HepG2 (cell line): Measurements from ENCODE around the gene HIPK2.

Experiments
- AHDC1 ChIP-seq: sonication (generic); formaldehyde crosslinking; IDR thresholded peaks from 2 replicates; pipeline ENCODE4 v1.5.1; 2020; ENCODE audit warnings: mild to moderate bottlenecking, missing genetic modification reagents, borderline replicate concordance
- ATF3 ChIP-seq: sonication (generic); formaldehyde crosslinking; IDR thresholded peaks from 2 replicates; pipeline ENCODE4 v1.4.0; 2020; ENCODE audit warnings: missing genetic modification reagents
- BCLAF1 ChIP-seq: fragments of 450-650 bp; IDR thresholded peaks from 2 replicates; pipeline ENCODE4 v1.6.1; 2017; ENCODE audit warnings: mild to moderate bottlenecking
- IRX3 ChIP-seq: sonication (generic); formaldehyde crosslinking; IDR thresholded peaks from 2 replicates; pipeline ENCODE4 v1.8.1; 2023; ENCODE audit warnings: mild to moderate bottlenecking, low read depth, missing genetic modification reagents, borderline replicate concordance
- NCOA1 ChIP-seq: sonication (generic); formaldehyde crosslinking; IDR thresholded peaks from 2 replicates; pipeline ENCODE4 v1.9.0; 2021; ENCODE audit warnings: missing genetic modification reagents
- NCOR1 ChIP-seq: fragments of 200-600 bp; sonication (generic); IDR thresholded peaks from 2 replicates; pipeline ENCODE4 v1.7.0; 2017; ENCODE audit warnings: antibody characterized with exemption, low read length, borderline replicate concordance
- SNAPC4 ChIP-seq: sonication (generic); formaldehyde crosslinking; IDR thresholded peaks from 2 replicates; pipeline ENCODE4 v1.4.0; 2020; ENCODE audit warnings: mild to moderate bottlenecking, missing genetic modification reagents
- ZBTB10 ChIP-seq: sonication (generic); formaldehyde crosslinking; IDR thresholded peaks from 2 replicates; pipeline ENCODE4 v1.4.0; 2020; ENCODE audit warnings: missing genetic modification reagents, borderline replicate concordance
- ZBTB21 ChIP-seq: sonication (generic); formaldehyde crosslinking; IDR thresholded peaks from 2 replicates; pipeline ENCODE4 v1.4.0; 2020; ENCODE audit warnings: missing genetic modification reagents
- ZBTB26 ChIP-seq: IDR thresholded peaks from 2 replicates; pipeline ENCODE4 v1.6.1; 2016; ENCODE audit warnings: missing compliant biosample characterization, missing genetic modification reagents, borderline replicate concordance
- ZNF460 ChIP-seq: sonication (generic); formaldehyde crosslinking; IDR thresholded peaks from 2 replicates; pipeline ENCODE4 v1.5.1; 2020; ENCODE audit warnings: missing genetic modification reagents, mild to moderate bottlenecking, borderline replicate concordance
- ZSCAN12 ChIP-seq: sonication (generic); formaldehyde crosslinking; IDR thresholded peaks from 2 replicates; pipeline ENCODE4 v1.9.0; 2021; ENCODE audit warnings: mild to moderate bottlenecking, missing genetic modification reagents

- TF ChIP-seq AHDC1 (CRISPR knock-in tag) (no peak), NCOA1 (CRISPR knock-in tag) (no peak), NCOR1 (no peak), ATF3 (CRISPR knock-in tag) (no peak), SNAPC4 (CRISPR knock-in tag) (no peak), ZBTB26 (CRISPR knock-in tag) (no peak), ZSCAN12 (CRISPR knock-in tag) (no peak), ZBTB10 (CRISPR knock-in tag) (no peak), ZNF460 (no peak), BCLAF1 (no peak), ZBTB21 (CRISPR knock-in tag) (no peak), IRX3 (no peak)
These were observed 56.0 kb downstream of the HIPK2 start for GRCh38 chr7:139721821-139722220.
